Esophagus muscularis mucosa (tissue), 2 donors: ENCODE measurements around the gene USPL1.

Experiments
- POLR2A ChIP-seq: fragments of 450-650 bp; IDR thresholded peaks from one replicate; pipeline ENCODE4 v1.6.1; 2017; ENCODE audit warnings: antibody characterized with exemption, moderate library complexity, mild to moderate bottlenecking, low read depth
- POLR2AphosphoS5 ChIP-seq, 2 donors: sonication (generic); formaldehyde crosslinking; IDR thresholded peaks; one replicate each; pipeline ENCODE4 v1.6.1; 2017; ENCODE audit warnings: antibody characterized with exemption in 2 of 2

DNA sequence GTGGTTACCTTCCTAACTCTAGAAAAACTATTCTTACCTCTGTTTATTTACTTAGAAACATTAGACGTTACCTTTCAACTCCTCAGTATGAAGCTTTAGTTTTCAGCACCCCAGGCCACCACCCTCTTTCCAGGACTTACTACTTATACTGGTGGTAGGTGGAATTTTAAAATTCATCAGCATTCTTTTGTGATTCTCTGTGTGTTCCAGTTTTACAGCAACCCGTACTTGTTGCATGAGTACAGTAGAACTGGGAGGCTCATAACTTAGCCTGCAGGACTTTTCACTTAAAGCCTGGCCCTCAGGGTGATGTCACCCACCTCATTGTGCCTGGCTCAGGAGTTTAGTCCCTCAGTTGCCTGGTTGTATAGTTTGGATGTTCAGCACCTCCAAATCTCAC is 68.3 kb downstream of the USPL1 start:
- TF ChIP-seq POLR2A: no peak
- TF ChIP-seq POLR2AphosphoS5 (IDR thresholded peaks at IDR 0.05): no peak
